ENCODE measurements around the gene NOS3. TPM values are rescaled to one million over a fixed set of nuclear protein-coding genes. Genes with fewer than 3 reads are reported as not detected.
A peak's percentile ranks its signal among the peaks of the same experiment; 100 is the strongest.

Gene NOS3
- total RNA-seq, 6 donors from 2014 or later, result 3.1 to 95.3 (median 16.2) TPM

GRCh38 chr7:150976529-150977381 is 14.1 kb upstream of the NOS3 start:
- ATAC-seq (ENCODE audit: low FRiP score in 2 of 2) (no peak), DNase-seq (no peak)
- H3K27ac ChIP-seq, result no peak overlapping the region
- H3K4me1 ChIP-seq, result peaks cover 37 to 73% (median 42%) of the 10 kb centered on the region in 4 donors
- peaks cover 0 to 64% (median 24%) of the 10 kb centered on the region in 4 donors for H3K27me3 ChIP-seq
- 30 to 44% methylated on average over 8 to 11 of the region's 13 CpGs for WGBS, 2 donors
- no peaks in the 10 kb centered on the region for H3K36me3 ChIP-seq
- TF ChIP-seq POLR2A (IDR thresholded peaks at IDR 0.05) (no peak), POLR2AphosphoS5 (IDR thresholded peaks at IDR 0.05) (peak in 1 of 2 donors; percentile 52)
- H3K9me3 ChIP-seq, result no peaks in the 10 kb centered on the region
- H3K4me3 ChIP-seq, result peak overlapping the region in 2 of 4 donors; percentile 34 to 44

GRCh38 chr7:150977382-150978125 is 13.3 kb upstream of the NOS3 start:
- H3K9me3 ChIP-seq, result no peaks in the 10 kb centered on the region
- 9 to 16% methylated on average over 10 to 22 of the region's 62 CpGs for WGBS, 2 donors
- peak overlapping the region in 3 of 4 donors; percentile 34 to 44 (median 40) for H3K4me3 ChIP-seq
- peaks cover 36 to 68% (median 42%) of the 10 kb centered on the region in 4 donors for H3K4me1 ChIP-seq
- ATAC-seq (ENCODE audit: low FRiP score in 2 of 2) (no peak), DNase-seq (no peak)
- no peaks in the 10 kb centered on the region for H3K36me3 ChIP-seq
- no peak overlapping the region for H3K27ac ChIP-seq
- TF ChIP-seq POLR2A (IDR thresholded peaks at IDR 0.05) (no peak), POLR2AphosphoS5 (IDR thresholded peaks at IDR 0.05) (no peak), CTCF (IDR thresholded peaks at IDR 0.05) (no peak), EP300 (IDR thresholded peaks at IDR 0.05) (no peak)
- H3K27me3 ChIP-seq, result peaks cover 0 to 64% (median 24%) of the 10 kb centered on the region in 4 donors

- no peaks in the 10 kb centered on the region for H3K36me3 ChIP-seq
- peak within 1 kb of the TSS in 3 of 4 donors; percentile 34 to 44 (median 40) for H3K4me3 ChIP-seq
- peaks cover 36 to 64% (median 42%) of the 10 kb centered on the region in 4 donors for H3K4me1 ChIP-seq
- no peak within 1 kb of the TSS for H3K27ac ChIP-seq
- no peaks in the 10 kb centered on the region for H3K9me3 ChIP-seq
- DNase-seq (peak in 1 of 2 donors; percentile 86), ATAC-seq (ENCODE audit: low FRiP score in 2 of 2) (no peak)
- 2 to 5% methylated on average over 12 to 20 of the region's 81 CpGs for WGBS, 2 donors
- TF ChIP-seq POLR2A (IDR thresholded peaks at IDR 0.05) (no peak), CTCF (IDR thresholded peaks at IDR 0.05) (no peak), EP300 (IDR thresholded peaks at IDR 0.05) (no peak)
- H3K27me3 ChIP-seq, result peaks cover 0 to 64% (median 24%) of the 10 kb centered on the region in 4 donors
These were observed 12.6 kb upstream of the NOS3 start, which contains the start of gene KCNH2 for GRCh38 chr7:150978126-150978789. Gene KCNH2 (minus strand): TSS chr7:150978321. CDS start chr7:150977913, 408 bp downstream.

GRCh38 chr7:150979713-150980390 is 11.0 kb upstream of the NOS3 start:
- Histone ChIP-seq H3K9me3 (no peaks in the 10 kb centered on the region), H3K36me3 (no peaks in the 10 kb centered on the region), H3K4me1 (peaks cover 26 to 48% (median 29%) of the 10 kb centered on the region in 4 donors), H3K4me3 (no peak overlapping the region), H3K27ac (no peak overlapping the region), H3K27me3 (peaks cover 0 to 49% (median 23%) of the 10 kb centered on the region in 4 donors)
- ATAC-seq (ENCODE audit: low FRiP score in 2 of 2), result no peak
- WGBS, 2 donors, result 48 to 49% methylated on average over 5 to 7 of the region's 7 CpGs
- TF ChIP-seq EP300 (IDR thresholded peaks at IDR 0.05) (no peak), POLR2AphosphoS5 (IDR thresholded peaks at IDR 0.05) (no peak), POLR2A (IDR thresholded peaks at IDR 0.05) (no peak), CTCF (IDR thresholded peaks at IDR 0.05) (no peak)
- no peak for DNase-seq
